Loucy (cell line): ENCODE measurements around the gene KCNJ13.

Experiments used
- CTCF ChIP-seq: fragments of 200-600 bp; sonication (generic); conservative IDR thresholded peaks from 2 replicates; pipeline ENCODE4 v1.5.1; 2014; ENCODE audit warnings: mild to moderate bottlenecking, antibody characterized with exemption, low read length
- EZH2phosphoT487 ChIP-seq: fragments of 200-600 bp; IDR thresholded peaks from 2 replicates; pipeline ENCODE4 v1.6.1; 2018; ENCODE audit warnings: antibody characterized with exemption, mild to moderate bottlenecking, moderate library complexity, borderline replicate concordance

- no peak for TF ChIP-seq CTCF
- TF ChIP-seq EZH2phosphoT487, result no peak
These were observed 47.6 kb downstream of the KCNJ13 start for GRCh38 chr2:232728785-232729184.
